CD4-positive, CD25-positive, alpha-beta regulatory T cell (primary cell): ENCODE measurements around the gene AGK. TPM values are rescaled to one million over a fixed set of nuclear protein-coding genes. Genes with fewer than 3 reads are reported as not detected.

Source experiments
- ATAC-seq, 2 donors: fragments of 150-1000 bp; cut with Tn5 transposase; one replicate each; pipeline ENCODE4 v1.10.0; 2021; ENCODE audit warnings: low read depth in 2 of 2, moderate number of reproducible peaks in 2 of 2, moderate library complexity in 1 of 2
- DNase-seq, 3 donors: peaks; one replicate each; pipeline versions ENCODE4 v3.0.0 to v3.0.0-alpha.2; 2012 to 2022; ENCODE audit warnings: mixed read lengths in 1 of 3
- H3K27ac ChIP-seq: one replicate; pipeline ENCODE4 v1.7.0; 2013; ENCODE audit warnings: mild to moderate bottlenecking, low read length; ENCODE audit not compliant: insufficient read depth, poor library complexity, severe bottlenecking
- H3K27me3 ChIP-seq: one replicate; pipeline ENCODE4 v1.7.0; 2013; ENCODE audit warnings: low read length; ENCODE audit not compliant: control insufficient read depth, insufficient read depth
- H3K36me3 ChIP-seq: one replicate; pipeline ENCODE4 v1.7.0; 2013; ENCODE audit warnings: mild to moderate bottlenecking, low read length, moderate library complexity; ENCODE audit not compliant: control insufficient read depth, insufficient read depth
- H3K4me1 ChIP-seq: 2 replicates; pipeline ENCODE4 v1.7.0; 2013; ENCODE audit warnings: mild to moderate bottlenecking, low read length; ENCODE audit not compliant: insufficient read depth, control insufficient read depth, poor library complexity, severe bottlenecking
- H3K4me3 ChIP-seq: one replicate; pipeline ENCODE4 v1.7.0; 2013; ENCODE audit warnings: low read depth, mild to moderate bottlenecking, low read length, moderate library complexity
- H3K9me3 ChIP-seq, 2 experiments: 1 replicate in 1 of 2; 2 replicates in 1 of 2; pipeline ENCODE4 v1.7.0; 2013; ENCODE audit warnings: low read length in 2 of 2, mild to moderate bottlenecking in 1 of 2, moderate library complexity in 1 of 2; ENCODE audit not compliant: control insufficient read depth in 2 of 2
- H3K27ac Mint-ChIP-seq, 3 donors: one replicate each; pipeline ENCODE4 v1.8.0; 2020 to 2022; ENCODE audit warnings: mild to moderate bottlenecking in 3 of 3, mixed read lengths in 3 of 3, moderate library complexity in 2 of 3
- H3K27me3 Mint-ChIP-seq: one replicate; pipeline ENCODE4 v1.8.0; 2022; ENCODE audit warnings: mild to moderate bottlenecking, mixed read lengths
- H3K36me3 Mint-ChIP-seq: one replicate; pipeline ENCODE4 v1.8.0; 2020; ENCODE audit warnings: mixed read lengths
- H3K4me1 Mint-ChIP-seq, 4 donors: one replicate each; pipeline ENCODE4 v1.8.0; 2020 to 2022; ENCODE audit warnings: mixed read lengths in 4 of 4, mild to moderate bottlenecking in 1 of 4
- H3K4me3 Mint-ChIP-seq, 4 donors: one replicate each; pipeline ENCODE4 v1.8.0; 2020 to 2022; ENCODE audit warnings: mild to moderate bottlenecking in 4 of 4, mixed read lengths in 4 of 4, moderate library complexity in 3 of 4
- H3K9me3 Mint-ChIP-seq, 7 donors: one replicate each; pipeline ENCODE4 v1.8.0; 2020 to 2022; ENCODE audit warnings: mixed read lengths in 7 of 7, mild to moderate bottlenecking in 3 of 7, moderate library complexity in 2 of 7
- polyA plus RNA-seq, 4 donors: library from polyadenylated mRNA; unstranded; fragments of 300-500 nt; fragmentation: Illumina TruSeq; gene quantifications; one replicate each; pipeline ENCODE4 v1.2.3, GENCODE V29; 2021
- total RNA-seq: library from RNA; stranded (reverse); gene quantifications from one replicate; pipeline ENCODE4 v1.2.3, GENCODE V29; 2022

The AGK gene
- total and polyA plus RNA-seq, 5 donors from 2014 or later: 28.6 to 38.1 (median 35.1) TPM

- DNase-seq: peak; percentile 49 to 60 (median 51)
- no peaks in the 10 kb centered on the region for H3K27me3 ChIP-seq
- peak within 1 kb of the TSS; percentile 73 for H3K27ac ChIP-seq
- peak within 1 kb of the TSS; percentile 93 to 95 (median 93) for H3K27ac Mint-ChIP-seq
- peak within 1 kb of the TSS; percentile 85 for H3K4me3 ChIP-seq
- H3K27me3 Mint-ChIP-seq: peaks cover 9% of the 10 kb centered on the region
- H3K9me3 Mint-ChIP-seq: no peaks in the 10 kb centered on the region
- peaks cover 3% of the 10 kb centered on the region for H3K36me3 Mint-ChIP-seq
- peak within 1 kb of the TSS; percentile 86 to 97 (median 92) for H3K4me3 Mint-ChIP-seq
- no peaks in the 10 kb centered on the region for H3K9me3 ChIP-seq
- peak; percentile 71 to 75 for ATAC-seq
- no peaks in the 10 kb centered on the region for H3K36me3 ChIP-seq
- peaks cover 8 to 45% (median 40%) of the 10 kb centered on the region in 4 donors for H3K4me1 Mint-ChIP-seq
- peaks cover 33% of the 10 kb centered on the region for H3K4me1 ChIP-seq
These were observed 150.9 kb downstream of the AGK start, which contains the start of gene DENND11 for GRCh38 chr7:141702047-141702567. Gene DENND11 (minus strand): TSS chr7:141702166. CDS start chr7:141702153, 13 bp downstream.

- peaks cover 9% of the 10 kb centered on the region for H3K27me3 Mint-ChIP-seq
- no peak for DNase-seq
- Histone ChIP-seq H3K4me3 (peak overlapping the region; percentile 85), H3K27ac (no peak overlapping the region), H3K36me3 (no peaks in the 10 kb centered on the region), H3K27me3 (no peaks in the 10 kb centered on the region), H3K9me3 (no peaks in the 10 kb centered on the region), H3K4me1 (peaks cover 33% of the 10 kb centered on the region)
- H3K36me3 Mint-ChIP-seq: peaks cover 3% of the 10 kb centered on the region
- peak overlapping the region in 2 of 3 donors; percentile 51 to 75 for H3K27ac Mint-ChIP-seq
- H3K9me3 Mint-ChIP-seq: no peaks in the 10 kb centered on the region
- peak overlapping the region; percentile 81 to 87 (median 84) for H3K4me3 Mint-ChIP-seq
- peaks cover 8 to 37% (median 33%) of the 10 kb centered on the region in 4 donors for H3K4me1 Mint-ChIP-seq
- ATAC-seq: no peak
These were observed 151.7 kb downstream of the AGK start for GRCh38 chr7:141702892-141703291.

- Mint-ChIP-seq H3K4me1 (peaks cover 8 to 25% (median 21%) of the 10 kb centered on the region in 4 donors), H3K9me3 (no peaks in the 10 kb centered on the region), H3K4me3 (peak overlapping the region in 1 of 4 donors; percentile 81), H3K27ac (peak overlapping the region in 1 of 3 donors; percentile 22), H3K36me3 (peaks cover 7% of the 10 kb centered on the region), H3K27me3 (peaks cover 9% of the 10 kb centered on the region)
- ATAC-seq (no peak), DNase-seq (no peak)
- Histone ChIP-seq H3K27me3 (no peaks in the 10 kb centered on the region), H3K9me3 (no peaks in the 10 kb centered on the region), H3K27ac (no peak overlapping the region), H3K4me1 (peaks cover 28% of the 10 kb centered on the region), H3K4me3 (no peak overlapping the region), H3K36me3 (no peaks in the 10 kb centered on the region)
These were observed 152.9 kb downstream of the AGK start for GRCh38 chr7:141704112-141704511.

GRCh38 chr7:141704741-141705140 is 153.5 kb downstream of the AGK start:
- Mint-ChIP-seq H3K27me3 (peaks cover 9% of the 10 kb centered on the region), H3K27ac (no peak overlapping the region), H3K4me1 (peaks cover 8 to 20% (median 16%) of the 10 kb centered on the region in 4 donors), H3K4me3 (peak overlapping the region in 2 of 4 donors; percentile 33 to 58), H3K9me3 (no peaks in the 10 kb centered on the region), H3K36me3 (peaks cover 7% of the 10 kb centered on the region)
- H3K4me1 ChIP-seq: peaks cover 23% of the 10 kb centered on the region
- H3K4me3 ChIP-seq: no peak overlapping the region
- H3K27me3 ChIP-seq: no peaks in the 10 kb centered on the region
- H3K27ac ChIP-seq: no peak overlapping the region
- no peaks in the 10 kb centered on the region for H3K36me3 ChIP-seq
- H3K9me3 ChIP-seq: no peaks in the 10 kb centered on the region
- ATAC-seq: no peak
- no peak for DNase-seq

Other genes starting within 250 kb of the AGK start
- gene DENND11, start 150.8 kb downstream of the AGK start, total RNA-seq: 47.7 TPM
- gene DENND11, start 150.8 kb downstream of the AGK start, polyA plus RNA-seq: 10 to 100 TPM; 10.8 to 14.5 (median 11.1) TPM
- gene WEE2, start 156.9 kb downstream of the AGK start, total RNA-seq: not detected
- not detected for gene WEE2, start 156.9 kb downstream of the AGK start, polyA plus RNA-seq
- 77.4 TPM for gene SSBP1, start 186.9 kb downstream of the AGK start, total RNA-seq
- gene SSBP1, start 186.9 kb downstream of the AGK start, polyA plus RNA-seq: 100 to 1,000 TPM; 286 to 331 (median 305) TPM
- 0.59 TPM for gene TAS2R3, start 212.7 kb downstream of the AGK start, total RNA-seq
- gene TAS2R3, start 212.7 kb downstream of the AGK start, polyA plus RNA-seq: not detected
- gene TAS2R4, start 225.3 kb downstream of the AGK start, total RNA-seq: 0.32 TPM
- not detected for gene TAS2R4, start 225.3 kb downstream of the AGK start, polyA plus RNA-seq
- gene TAS2R5, start 238.8 kb downstream of the AGK start, total RNA-seq: 0.57 TPM
- under 1 TPM in 3 of 4 donors, not detected in 1; 0.15 to 0.30 (median 0.22) TPM for gene TAS2R5, start 238.8 kb downstream of the AGK start, polyA plus RNA-seq